SJSA1 (cell line): ENCODE measurements around the gene DNAJA2. TPM values are rescaled to one million over a fixed set of nuclear protein-coding genes. Genes with fewer than 3 reads are reported as not detected.
"Not testable (repeated sequence)": the region's sequence is repeated elsewhere in the genome, so short reads cannot be mapped to it uniquely, and the experiment has no call there.

Experiments used
- DNase-seq, 2 experiments: peaks; one replicate each; pipeline ENCODE4 v3.0.0-alpha.2; 2015 to 2020; ENCODE audit warnings: low spot score in 2 of 2, low read depth in 1 of 2
- H3K27ac ChIP-seq: fragments of 250-450 bp; sonication (Bioruptor Pico); 2 replicates; pipeline ENCODE4 v1.5.1; 2020; ENCODE audit warnings: mild to moderate bottlenecking, moderate library complexity
- H3K27me3 ChIP-seq: fragments of 250-450 bp; sonication (Bioruptor Pico); replicated peaks from 2 replicates; pipeline ENCODE4 v1.5.1; 2020; ENCODE audit warnings: mild to moderate bottlenecking, moderate library complexity
- H3K36me3 ChIP-seq: fragments of 250-450 bp; sonication (Bioruptor Pico); 2 replicates; pipeline ENCODE4 v1.5.1; 2020; ENCODE audit warnings: mild to moderate bottlenecking
- H3K4me1 ChIP-seq: fragments of 250-450 bp; sonication (Bioruptor Pico); replicated peaks from 2 replicates; pipeline ENCODE4 v1.6.1; 2021; ENCODE audit warnings: mild to moderate bottlenecking
- H3K4me3 ChIP-seq: fragments of 250-450 bp; sonication (Bioruptor Pico); 2 replicates; pipeline ENCODE4 v1.5.1; 2020; ENCODE audit warnings: mild to moderate bottlenecking
- H3K9me3 ChIP-seq: fragments of 250-450 bp; sonication (Bioruptor Pico); replicated peaks from 2 replicates; pipeline ENCODE4 v1.5.1; 2020; ENCODE audit warnings: mild to moderate bottlenecking
- total RNA-seq: library from RNA; depleted of rRNA; stranded (reverse); fragments of >200 nt; shearing (Covaris generic); gene quantifications from 2 replicates; pipeline ENCODE4 v1.2.3, GENCODE V29; 2014

DNAJA2 gene
- total RNA-seq, 1 experiment from 2014 or later, result 91.1 TPM

DNA sequence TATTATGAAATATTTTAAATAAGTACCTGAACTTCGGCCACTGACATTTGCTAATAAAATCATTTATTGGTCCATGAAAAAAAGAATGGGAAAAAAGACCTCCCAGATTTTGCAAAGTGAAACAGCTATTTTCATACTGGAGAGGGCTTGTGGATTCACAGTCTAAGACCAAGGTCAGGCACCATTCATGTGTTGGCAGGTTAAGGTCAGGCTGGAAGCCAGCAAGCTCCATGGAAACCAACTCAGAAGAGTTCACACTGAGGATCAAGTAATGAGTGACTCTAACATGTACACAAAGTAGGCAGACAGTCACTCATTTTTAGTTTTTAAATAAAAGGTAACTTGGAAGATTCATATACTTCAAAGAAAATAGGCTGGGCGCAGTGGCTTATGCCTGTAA lies 3.4 kb downstream of the DNAJA2 start:
- H3K4me3 ChIP-seq, result no peak overlapping the region
- no peak overlapping the region for H3K27ac ChIP-seq
- DNase-seq, result no peak
- 0 out of 2 replicates have a peak, but pooled peaks cover 3% of the 10 kb centered on the region for H3K27me3 ChIP-seq
- H3K4me1 ChIP-seq, result peaks cover 16% of the 10 kb centered on the region; the same call in 1 of the 2 replicates
- H3K36me3 ChIP-seq, result peaks cover 79% of the 10 kb centered on the region
- no peaks in the 10 kb centered on the region for H3K9me3 ChIP-seq

DNA sequence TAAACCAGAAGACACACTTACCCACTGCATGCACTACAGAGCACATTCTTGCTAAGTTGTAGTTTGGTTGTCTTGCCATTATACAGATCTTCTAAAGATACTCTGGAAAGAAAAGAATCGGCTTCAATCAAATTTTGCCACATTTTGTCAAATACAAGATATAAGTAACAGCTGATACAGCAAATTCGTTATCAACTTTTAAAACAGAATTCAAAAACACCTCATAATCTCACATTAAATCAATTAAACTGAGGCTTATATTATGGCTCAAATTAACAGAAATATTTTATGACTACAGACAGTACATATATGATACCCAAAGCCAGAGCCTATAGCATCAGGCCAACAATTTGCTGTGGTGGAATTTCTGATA lies 5.4 kb downstream of the DNAJA2 start:
- peaks cover 95% of the 10 kb centered on the region for H3K36me3 ChIP-seq
- H3K27ac ChIP-seq, result no peak overlapping the region
- peaks cover 9% of the 10 kb centered on the region; the same call in 1 of the 2 replicates for H3K4me1 ChIP-seq
- DNase-seq, result no peak
- H3K9me3 ChIP-seq, result no peaks in the 10 kb centered on the region
- 0 out of 2 replicates have a peak, but pooled peaks cover 3% of the 10 kb centered on the region for H3K27me3 ChIP-seq
- no peak overlapping the region for H3K4me3 ChIP-seq

DNA sequence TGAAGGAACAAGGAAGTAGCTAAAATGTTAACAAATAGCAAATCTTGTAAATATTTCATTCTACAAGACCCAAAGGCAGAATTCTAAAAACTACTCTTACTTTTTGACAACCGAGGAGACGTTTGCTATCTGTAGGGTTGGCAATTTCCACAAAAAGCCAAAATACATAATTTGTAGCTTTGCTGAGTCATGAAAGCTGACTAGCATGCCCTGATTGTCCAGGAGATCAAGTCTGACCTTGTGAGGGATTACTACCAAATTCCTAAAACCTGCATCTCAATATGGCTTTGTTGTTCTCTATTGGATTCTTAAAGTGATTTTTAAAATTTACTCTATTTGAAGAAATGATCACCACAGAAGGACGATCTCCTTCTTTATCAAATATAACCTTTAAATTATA lies 10.8 kb downstream of the DNAJA2 start:
- H3K27ac ChIP-seq, result no peak overlapping the region
- DNase-seq, result no peak
- H3K4me1 ChIP-seq, result no peaks in the 10 kb centered on the region
- H3K4me3 ChIP-seq, result no peak overlapping the region
- H3K27me3 ChIP-seq, result no peaks in the 10 kb centered on the region
- no peaks in the 10 kb centered on the region for H3K9me3 ChIP-seq
- H3K36me3 ChIP-seq, result peaks cover 93% of the 10 kb centered on the region

DNA sequence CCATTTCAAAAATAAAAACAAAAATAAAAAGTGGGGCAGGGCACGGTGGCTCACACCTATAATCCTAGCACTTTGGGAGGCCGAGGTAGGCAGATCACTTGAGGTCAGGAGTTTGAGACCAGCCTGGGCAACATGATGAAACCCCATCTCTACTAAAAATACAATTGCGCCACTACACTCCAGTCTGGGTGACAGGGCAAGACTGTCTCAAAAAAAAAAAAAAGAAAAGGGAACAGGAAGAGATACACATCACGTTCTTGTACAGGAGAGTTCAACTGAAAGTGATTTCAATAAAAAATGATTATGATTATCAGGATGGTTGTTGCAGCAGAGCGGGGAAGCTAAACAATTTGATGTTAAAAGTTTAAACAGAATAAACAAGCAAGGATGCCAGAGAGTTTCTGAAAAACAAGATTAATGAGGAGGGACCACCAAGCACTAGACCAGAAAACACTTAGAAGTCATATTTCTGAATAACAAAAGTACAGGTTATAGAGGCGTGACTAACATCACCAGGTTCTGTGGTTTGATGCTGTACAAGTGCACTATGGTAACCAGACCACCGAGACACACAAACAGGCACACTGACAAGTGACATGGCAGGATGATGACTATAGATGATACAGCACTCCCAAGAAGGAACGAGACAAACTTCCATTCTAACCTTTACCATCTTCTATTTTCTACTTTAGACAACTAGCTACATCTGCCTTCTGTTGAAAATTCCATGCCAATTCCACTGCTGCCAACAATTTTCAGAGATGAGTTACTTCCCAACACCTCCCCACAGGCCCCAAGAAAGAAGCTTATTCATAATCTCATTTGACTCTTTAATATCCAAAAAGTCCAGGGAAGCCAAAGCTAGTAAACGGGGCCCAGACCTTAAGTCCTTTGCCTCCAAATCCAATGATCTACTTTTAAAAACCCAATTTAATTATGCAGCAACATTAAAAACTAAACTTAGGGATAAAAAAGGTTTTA lies 11.8 kb downstream of the DNAJA2 start:
- Histone ChIP-seq H3K4me3 (no peak overlapping the region), H3K27ac (no peak overlapping the region)

DNA sequence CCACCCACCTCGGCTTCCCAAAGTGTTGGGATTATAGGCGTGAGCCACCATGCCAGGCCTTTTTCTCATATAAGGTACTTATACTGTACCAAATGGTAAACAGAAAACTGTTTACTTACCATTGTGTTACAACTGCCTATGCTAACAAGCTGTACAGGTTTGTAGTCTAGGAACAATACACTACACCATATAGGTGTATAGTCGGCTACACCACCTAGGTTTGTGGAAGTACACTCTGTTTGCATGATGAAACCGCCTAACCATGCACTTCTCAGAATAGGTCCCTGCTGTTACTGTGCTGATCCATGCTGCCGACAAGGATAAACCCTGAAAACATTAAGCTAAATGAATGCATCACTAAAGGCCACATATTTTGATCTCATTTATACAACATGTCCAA lies 18.9 kb downstream of the DNAJA2 start:
- H3K36me3 ChIP-seq, result peaks cover 51% of the 10 kb centered on the region
- H3K4me3 ChIP-seq, result no peak overlapping the region
- no peak overlapping the region for H3K27ac ChIP-seq
- no peaks in the 10 kb centered on the region for H3K27me3 ChIP-seq
- no peak for DNase-seq
- no peaks in the 10 kb centered on the region for H3K4me1 ChIP-seq
- H3K9me3 ChIP-seq, result no peaks in the 10 kb centered on the region

More for the DNA sequence above, 11.8 kb downstream of the DNAJA2 start:
- Histone ChIP-seq H3K9me3 (no peaks in the 10 kb centered on the region), H3K4me1 (no peaks in the 10 kb centered on the region), H3K27me3 (no peaks in the 10 kb centered on the region), H3K36me3 (peaks cover 92% of the 10 kb centered on the region)
- no peak for DNase-seq

DNA sequence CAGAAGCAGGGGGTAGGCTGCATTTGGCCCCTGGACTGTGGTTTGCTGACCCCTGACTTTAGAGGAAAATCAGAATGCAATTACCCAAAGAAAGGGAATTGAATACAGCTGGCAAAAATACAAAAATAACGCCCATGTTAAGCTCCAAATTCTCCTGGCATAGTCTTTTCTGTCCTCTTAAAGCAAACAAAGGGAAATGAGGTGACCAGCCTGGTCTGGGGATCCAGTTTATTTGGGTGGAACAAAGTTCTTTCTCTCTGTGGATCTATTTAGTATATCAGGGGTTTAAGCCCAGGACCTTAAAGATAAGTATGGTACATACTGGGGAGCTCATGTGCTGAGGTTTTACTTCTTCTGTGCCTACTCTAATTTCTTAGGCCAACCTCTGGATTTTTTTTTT lies 23.5 kb downstream of the DNAJA2 start:
- Histone ChIP-seq H3K4me3 (no peak overlapping the region), H3K36me3 (peaks cover 10% of the 10 kb centered on the region), H3K4me1 (no peaks in the 10 kb centered on the region), H3K9me3 (no peaks in the 10 kb centered on the region), H3K27me3 (no peaks in the 10 kb centered on the region), H3K27ac (no peak overlapping the region)
- DNase-seq, result no peak

DNA sequence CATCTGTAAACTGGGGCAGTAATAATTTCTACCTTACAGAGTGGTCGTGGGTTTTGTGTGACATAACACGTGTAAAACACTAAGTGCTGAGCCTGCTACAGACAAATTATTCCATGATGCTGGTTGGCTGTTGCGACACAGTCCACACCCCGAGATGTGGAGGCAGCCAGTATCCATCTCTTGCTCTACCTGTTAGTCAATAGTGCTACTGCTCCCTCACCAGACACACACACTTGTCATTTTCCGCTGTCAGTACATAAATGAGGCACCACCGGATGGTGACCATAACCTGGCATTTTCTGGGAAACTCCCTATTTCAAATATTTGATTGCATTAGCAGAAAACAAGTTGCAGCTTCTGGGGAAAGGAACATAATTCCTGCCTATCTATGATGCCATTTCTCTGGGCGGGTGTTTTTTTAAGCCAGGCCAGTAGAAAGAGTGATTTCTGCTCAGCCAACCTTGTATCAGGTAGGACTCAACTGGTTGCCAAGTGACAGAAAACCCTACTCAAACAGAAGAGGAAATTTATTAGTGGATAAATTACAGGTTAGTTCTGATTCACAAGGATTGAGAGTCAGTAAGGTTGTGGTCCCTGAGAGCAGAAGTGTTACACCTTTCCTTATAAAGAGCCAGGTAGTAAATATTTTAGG lies 24.1 kb downstream of the DNAJA2 start:
- DNase-seq, result no peak
- no peaks in the 10 kb centered on the region for H3K27me3 ChIP-seq
- H3K27ac ChIP-seq, result no peak overlapping the region
- peaks cover 4% of the 10 kb centered on the region for H3K36me3 ChIP-seq
- H3K9me3 ChIP-seq, result no peaks in the 10 kb centered on the region
- H3K4me1 ChIP-seq, result no peaks in the 10 kb centered on the region
- no peak overlapping the region for H3K4me3 ChIP-seq

DNA sequence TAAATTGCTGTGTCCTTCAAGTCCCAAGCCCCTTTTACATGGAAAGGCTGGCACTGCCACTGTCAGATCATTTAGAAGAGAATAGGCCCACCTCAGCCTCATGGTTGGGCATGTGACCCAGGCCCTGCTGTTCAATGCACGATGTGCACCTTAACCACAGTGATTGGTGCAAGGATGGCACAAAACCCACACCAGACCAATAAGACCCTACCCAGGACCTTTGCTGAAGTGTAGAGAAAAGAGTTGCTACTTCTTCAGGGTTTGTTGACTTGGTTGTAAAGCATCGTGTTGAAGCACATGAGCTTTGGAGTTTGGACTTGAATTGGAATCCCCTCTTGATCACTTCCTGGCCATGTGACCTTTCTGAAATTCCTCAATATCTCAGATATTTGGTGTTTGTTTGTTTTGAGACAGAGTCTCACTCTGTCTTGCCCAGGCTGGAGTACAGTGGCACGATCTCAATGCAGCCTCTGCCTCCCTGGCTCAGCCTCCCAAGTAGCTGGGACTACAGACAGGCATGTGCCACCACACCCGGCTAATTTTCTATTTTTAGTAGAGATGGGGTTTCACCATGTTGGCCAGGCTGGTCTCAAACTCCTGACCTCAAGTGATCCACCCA lies 24.8 kb downstream of the DNAJA2 start:
- 0 out of 2 replicates have a peak, but pooled peaks cover 2% of the 10 kb centered on the region for H3K36me3 ChIP-seq
- H3K4me1 ChIP-seq, result no peaks in the 10 kb centered on the region
- no peak overlapping the region for H3K4me3 ChIP-seq
- no peak overlapping the region for H3K27ac ChIP-seq
- no peaks in the 10 kb centered on the region for H3K27me3 ChIP-seq
- no peaks in the 10 kb centered on the region for H3K9me3 ChIP-seq
- DNase-seq, result no peak

DNA sequence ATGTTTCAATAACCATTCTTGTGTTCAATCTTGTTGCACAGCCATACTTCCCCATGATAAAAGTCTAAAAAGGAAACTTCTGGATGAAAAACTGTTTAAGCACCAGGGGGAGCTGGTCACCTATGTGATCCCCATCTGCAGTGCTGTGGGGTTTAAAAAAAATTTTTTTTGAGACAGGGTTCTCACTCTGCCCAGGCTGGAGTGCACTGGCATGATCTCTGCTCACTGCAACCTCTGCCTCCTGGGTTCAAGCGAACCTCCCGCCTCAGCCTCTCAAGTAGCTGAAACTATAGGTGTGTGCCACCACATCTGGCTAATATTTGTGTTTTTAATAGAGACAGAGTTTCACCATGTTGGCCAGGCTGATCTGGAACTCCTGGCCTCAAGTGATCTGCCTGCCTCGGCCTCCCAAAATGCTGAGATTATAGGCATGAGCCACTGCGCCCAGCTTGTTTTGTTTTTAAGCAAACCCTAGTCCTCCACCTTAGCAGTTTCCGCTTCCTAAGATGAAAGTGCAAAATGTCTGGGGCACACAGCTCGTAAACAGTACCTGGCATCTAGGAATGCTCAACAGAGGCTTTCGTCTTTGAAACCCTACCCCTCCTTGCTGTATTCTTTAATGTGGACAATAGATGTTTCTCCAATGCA lies 25.4 kb downstream of the DNAJA2 start:
- no peaks in the 10 kb centered on the region for H3K4me1 ChIP-seq
- H3K9me3 ChIP-seq, result no peaks in the 10 kb centered on the region
- H3K4me3 ChIP-seq, result no peak overlapping the region
- no peak overlapping the region for H3K27ac ChIP-seq
- H3K36me3 ChIP-seq, result no peaks in the 10 kb centered on the region
- no peaks in the 10 kb centered on the region for H3K27me3 ChIP-seq
- peak in 1 of 2 experiments; percentile 9 for DNase-seq

DNA sequence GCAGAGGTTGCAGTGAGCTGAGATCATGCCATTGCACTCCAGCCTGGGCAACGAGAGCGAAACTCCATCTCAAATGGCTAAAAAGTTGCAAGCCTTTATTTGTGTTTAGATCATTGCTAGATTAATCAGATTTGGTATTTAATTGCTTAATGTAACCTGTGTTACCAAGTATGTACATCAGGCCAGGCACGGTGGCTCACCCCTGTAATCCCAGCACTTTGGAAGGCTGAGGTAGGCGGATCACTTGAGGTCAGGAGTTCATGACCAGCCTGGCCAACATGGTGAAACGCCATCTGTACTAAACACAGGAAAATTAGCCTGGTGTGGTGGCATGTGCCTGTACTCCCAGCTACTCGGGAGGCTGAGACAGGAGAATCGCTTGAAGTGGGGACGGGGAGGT lies 28.8 kb downstream of the DNAJA2 start:
- H3K27ac ChIP-seq, DNase-seq, H3K4me1 ChIP-seq, H3K36me3 ChIP-seq, H3K9me3 ChIP-seq, H3K27me3 ChIP-seq, H3K4me3 ChIP-seq: not testable (repeated sequence)

DNA sequence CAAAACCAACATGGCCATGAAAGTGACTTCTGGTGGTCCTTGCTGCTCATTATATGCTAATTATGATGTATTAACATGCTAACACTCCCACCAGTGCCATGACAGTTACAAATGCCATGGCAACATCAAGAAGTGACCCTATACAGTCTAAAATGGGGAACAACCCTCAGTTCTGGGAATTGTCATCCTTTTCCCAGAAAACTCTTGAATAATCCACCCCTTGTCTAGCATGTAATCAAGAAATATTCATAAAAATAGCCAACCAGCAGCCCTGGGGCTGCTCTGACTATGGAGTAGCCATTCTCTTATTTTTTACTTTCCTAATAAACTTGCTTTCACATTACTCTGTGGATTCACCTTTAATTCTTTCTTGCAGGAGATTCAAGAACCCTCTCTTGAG lies 35.9 kb downstream of the DNAJA2 start:
- no peak for DNase-seq
- no peaks in the 10 kb centered on the region for H3K27me3 ChIP-seq
- no peaks in the 10 kb centered on the region for H3K4me1 ChIP-seq
- no peaks in the 10 kb centered on the region for H3K36me3 ChIP-seq
- H3K4me3 ChIP-seq, result no peak overlapping the region
- H3K9me3 ChIP-seq, result no peaks in the 10 kb centered on the region
- no peak overlapping the region for H3K27ac ChIP-seq

DNA sequence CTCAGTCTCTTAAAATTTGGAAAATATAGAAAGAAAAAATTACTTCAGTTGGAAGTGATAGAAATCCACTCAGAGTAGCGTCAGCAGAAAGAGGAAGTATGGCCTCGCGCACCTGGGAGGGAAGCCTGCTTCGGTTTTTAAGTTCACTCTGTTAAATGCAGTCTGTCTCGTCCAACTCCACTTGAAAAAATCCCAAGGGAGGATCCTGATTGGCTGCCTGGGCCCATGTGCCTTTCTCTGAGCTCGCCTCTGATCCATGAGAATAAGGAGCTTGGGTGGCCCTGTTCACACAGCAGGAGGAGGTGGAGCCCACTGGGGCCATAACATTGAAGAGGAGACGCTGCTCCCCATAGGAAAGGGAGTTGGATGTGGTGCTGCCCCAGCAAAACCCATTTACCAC lies 40.7 kb downstream of the DNAJA2 start:
- Histone ChIP-seq H3K27me3 (no peaks in the 10 kb centered on the region), H3K27ac (no peak overlapping the region), H3K9me3 (no peaks in the 10 kb centered on the region), H3K36me3 (peaks cover 5% of the 10 kb centered on the region; the same call in 1 of the 2 replicates), H3K4me1 (peaks cover 7% of the 10 kb centered on the region), H3K4me3 (no peak overlapping the region)
- DNase-seq, result no peak

DNA sequence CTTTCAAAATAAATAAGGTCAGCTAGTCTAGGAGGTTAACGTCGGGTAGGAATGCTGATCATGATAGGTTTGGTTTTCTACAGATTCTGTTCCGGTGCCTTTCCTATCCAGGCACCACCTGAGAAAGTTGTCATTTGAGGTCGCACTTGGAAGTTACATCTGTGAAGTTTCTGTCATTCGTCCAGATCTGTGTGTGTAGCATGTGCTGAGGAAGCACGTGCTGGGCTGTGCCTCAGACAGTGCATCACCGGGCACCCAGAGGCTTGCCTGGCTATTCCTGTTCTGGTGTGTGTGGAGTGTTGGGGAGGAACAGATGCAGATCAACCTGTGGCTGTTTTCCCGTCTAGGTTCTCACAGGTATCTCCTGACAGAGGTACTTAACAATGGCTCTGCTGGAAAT lies 42.6 kb downstream of the DNAJA2 start:
- no peak for DNase-seq
- Histone ChIP-seq H3K4me3 (no peak overlapping the region), H3K4me1 (peaks cover 7% of the 10 kb centered on the region), H3K27me3 (no peaks in the 10 kb centered on the region), H3K36me3 (peaks cover 5% of the 10 kb centered on the region; the same call in 1 of the 2 replicates), H3K9me3 (no peaks in the 10 kb centered on the region), H3K27ac (no peak overlapping the region)
